ENCODE data around the gene LILRA1.
"Not testable (repeated sequence)": the region's sequence is repeated elsewhere in the genome, so short reads cannot be mapped to it uniquely, and the experiment has no call there.

The LILRA1 gene

DNA sequence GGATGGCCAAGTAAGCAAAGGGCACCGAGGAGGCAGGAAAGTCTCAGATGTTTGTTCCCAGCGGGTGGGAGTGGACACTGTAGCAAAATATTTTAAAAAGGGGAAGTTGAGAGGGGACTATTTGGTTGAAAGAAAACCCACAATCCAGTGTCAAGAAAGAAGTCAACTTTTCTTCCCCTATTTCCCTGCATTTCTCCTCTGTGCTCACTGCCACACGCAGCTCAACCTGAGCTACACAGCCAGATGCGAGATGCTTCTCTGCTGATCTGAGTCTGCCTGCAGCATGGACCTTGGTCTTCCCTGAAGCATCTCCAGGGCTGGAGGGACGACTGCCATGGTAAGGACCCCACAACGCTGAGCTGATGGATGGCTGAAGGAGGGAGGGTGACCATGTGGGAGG lies at the start of gene LILRA1:
TSS of gene LILRA1 (plus strand) at position 188 of the 400 bp plus-strand sequence. CDS start 613 bp downstream, outside the sequence.
- peak in 1 of 14 donors; percentile 28 for DNase-seq

DNA sequence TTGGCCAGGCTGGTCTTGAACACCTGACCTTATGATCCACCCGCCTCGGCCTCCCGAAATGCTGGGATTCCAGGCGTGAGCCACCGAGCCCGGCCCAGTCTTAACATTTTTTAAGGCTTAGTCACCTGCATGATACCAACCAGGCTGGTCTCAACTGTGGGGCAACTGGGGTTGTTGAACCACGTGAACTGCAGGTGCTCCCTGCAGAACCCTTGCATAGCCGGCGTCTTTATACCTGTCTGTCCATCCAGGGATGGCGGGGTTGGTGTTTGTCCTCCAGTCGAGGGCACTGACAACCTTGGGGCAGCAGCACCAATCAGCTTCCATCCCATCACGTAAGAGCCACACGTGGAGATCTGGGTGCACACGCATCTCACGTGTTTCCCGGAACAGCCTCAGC lies 44.6 kb upstream of the LILRA1 start:
- no peak for DNase-seq

DNA sequence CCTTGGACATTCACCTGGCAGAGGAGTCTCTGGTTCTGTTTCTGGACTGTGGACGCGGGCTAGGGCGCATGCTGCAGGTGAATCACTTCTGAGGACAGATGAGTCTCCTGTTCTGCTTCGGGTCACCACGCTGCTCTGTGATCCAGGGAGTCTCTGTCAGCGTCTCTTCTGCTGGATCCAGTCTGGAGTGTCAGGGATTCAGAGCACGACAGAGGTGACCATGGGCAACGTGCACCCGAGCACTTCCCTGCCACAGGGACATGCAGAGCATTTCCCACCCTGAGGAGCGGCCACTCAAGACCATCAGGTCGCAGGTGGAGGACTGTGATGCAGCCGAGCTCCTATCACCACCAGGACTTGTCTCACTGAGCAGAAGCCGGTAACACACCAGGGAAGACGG lies 44.2 kb upstream of the LILRA1 start:
- DNase-seq, result no peak

DNA sequence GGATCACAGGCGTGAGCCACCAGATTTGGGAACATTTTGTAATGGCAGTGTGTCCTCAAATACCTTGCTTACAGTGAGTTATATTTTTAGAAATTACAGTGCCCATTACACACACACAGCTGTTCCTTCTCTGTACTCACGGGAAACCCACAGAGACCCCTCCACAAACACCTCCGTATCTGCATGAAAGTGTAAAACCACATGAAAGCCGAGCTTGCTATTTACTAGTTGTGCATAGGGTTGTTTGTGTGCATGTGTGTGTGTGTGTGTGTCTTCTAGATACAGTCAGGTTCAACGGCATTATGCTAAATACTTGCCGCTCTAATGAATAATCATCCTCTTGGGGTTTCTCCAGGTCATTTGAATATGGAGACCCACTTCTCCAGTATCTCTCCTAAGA lies 42.1 kb upstream of the LILRA1 start:
- DNase-seq, result no peak

DNA sequence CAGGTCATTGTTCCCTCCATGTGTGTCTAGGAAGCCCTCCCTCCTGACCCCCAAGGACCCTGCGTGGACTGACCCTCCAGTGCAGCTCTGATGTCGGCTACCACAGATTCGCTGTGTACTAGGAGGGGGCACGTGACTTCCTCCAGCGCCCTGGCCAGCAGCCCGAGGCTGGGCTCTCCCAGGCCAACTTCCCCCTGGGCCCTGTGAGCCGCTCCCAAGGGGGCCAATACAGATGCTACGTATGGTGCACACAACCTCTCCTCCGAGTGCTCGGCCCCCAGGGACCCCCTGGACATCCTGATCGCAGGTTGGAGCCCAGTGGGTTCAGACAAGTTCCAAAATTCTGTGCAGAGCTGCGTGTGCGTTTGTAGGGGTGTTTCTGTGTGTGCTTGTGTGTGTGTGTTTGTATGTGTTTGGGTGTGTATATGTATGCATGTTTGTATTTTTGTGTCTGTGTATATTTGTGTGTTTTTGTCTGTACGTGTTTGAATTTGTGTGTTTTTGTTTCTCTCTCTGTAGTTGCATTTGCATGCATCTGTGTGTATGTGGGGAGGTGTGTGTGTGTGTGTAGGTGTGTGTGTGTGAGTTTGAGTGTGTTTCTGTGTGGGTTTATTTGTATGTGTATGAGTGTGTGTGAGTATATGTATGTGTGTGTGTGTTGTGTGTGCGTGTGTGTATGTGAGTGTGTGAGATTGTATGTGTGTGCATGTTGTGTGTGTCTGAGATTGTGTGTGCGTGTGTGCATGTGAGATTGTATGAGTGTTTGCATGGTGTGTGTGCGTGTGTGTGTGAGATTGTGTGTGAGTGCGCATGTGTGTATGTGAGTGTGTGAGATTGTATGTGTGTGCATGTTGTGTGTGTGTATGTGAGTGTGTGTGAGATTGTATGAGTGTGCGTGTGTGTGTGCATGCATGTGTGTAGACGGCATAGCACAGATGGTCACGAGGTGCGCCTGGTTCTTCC lies 41.2 kb upstream of the LILRA1 start:
- peak in 7 of 14 donors; percentile 2 to 40 (median 14) for DNase-seq

DNA sequence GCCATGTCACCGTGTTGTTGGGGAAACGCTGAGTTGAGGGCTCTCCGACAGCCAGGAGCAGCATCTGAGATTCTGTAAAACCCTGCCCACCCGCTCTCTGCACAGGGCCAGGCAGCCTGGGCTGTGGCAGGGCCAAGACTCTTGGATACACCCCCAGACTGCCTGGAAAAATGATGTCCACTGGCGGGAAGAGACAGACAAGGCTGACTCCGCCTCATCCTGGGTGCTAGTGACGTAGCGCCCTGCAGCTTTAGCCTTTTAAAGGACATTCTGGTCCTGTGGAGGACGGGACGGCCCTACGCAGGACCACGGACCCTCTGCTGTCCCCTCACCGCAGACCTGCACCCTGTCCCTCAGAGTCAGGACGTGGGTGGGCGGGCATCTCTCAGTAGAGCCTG lies 40.5 kb upstream of the LILRA1 start:
- DNase-seq, result no peak

DNA sequence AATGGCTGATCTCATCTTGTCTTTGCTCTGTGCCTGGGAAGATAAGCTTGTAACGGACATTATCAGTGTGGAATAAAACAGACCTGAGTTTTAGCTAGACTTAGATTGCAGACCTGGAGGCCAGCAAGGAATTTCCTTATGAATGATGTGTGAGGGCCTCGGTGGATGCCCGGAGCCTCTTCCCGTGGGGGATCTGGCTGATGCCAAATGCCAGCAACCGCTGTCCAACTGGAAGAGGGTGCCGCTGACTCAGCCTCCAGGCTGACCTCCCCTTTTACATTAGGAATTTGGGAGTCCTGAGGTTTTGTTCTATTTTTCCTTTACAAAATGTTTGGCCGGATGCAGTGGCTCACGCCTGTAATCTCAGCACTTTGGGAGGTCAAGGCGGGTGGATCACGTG lies 39.4 kb upstream of the LILRA1 start:
- DNase-seq, result no peak

DNA sequence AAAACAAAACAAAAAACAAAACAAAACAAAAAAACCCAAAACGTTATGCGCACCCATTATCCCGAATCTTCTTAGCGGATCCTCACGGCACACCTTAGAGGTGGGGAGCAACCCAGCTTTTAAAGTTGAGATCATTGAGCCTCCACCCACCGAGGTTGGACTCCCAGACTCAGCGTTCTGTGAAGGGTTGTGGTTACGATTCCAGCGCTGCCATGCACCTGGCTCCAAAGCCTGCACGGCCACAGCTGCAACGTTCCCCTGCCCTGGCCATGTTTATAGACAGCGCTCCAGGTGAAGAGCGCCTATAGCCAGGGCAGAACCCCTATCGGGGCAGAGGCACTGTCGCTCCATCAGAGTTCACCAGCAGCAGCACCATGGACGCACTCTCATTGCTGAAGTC lies 38.5 kb upstream of the LILRA1 start:
- no peak for DNase-seq

DNA sequence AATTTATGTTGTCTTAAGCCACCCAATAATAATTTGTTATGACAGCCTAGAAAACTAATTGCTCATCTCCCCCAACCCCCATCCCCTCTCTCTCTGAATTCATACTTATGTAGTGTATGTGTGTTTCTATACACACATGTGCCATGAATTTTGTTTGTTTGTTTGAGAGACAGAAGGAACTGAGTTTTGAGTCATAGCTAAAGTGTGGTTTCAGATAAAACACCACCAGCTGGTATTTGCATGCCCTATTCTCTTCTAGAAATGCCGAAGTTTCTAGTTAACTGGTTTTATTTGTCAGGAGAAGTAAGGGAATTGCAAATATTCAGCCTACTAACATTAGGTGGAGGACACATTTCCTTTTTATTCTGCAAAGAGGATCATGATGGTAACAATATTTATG lies 37.2 kb upstream of the LILRA1 start:
- DNase-seq, result no peak

DNA sequence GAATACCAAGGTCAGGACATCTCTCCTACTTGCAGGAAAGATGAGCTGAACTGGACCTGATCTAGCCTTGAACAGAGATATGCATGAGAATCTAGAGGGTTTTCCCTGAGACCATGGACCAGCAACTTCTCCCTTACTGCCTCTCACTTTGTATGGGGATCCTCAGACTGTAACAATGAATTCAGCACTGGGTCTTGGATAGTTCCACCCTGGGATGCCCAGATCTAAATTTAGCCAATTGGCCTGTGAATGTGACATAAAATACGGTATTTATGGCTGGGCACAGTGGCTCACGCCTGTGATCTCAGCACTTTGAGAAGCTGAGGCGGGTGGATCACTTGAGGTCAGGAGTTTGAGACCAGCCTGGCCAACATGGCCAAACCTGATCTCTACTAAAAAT lies 35.1 kb upstream of the LILRA1 start:
- no peak for DNase-seq

DNA sequence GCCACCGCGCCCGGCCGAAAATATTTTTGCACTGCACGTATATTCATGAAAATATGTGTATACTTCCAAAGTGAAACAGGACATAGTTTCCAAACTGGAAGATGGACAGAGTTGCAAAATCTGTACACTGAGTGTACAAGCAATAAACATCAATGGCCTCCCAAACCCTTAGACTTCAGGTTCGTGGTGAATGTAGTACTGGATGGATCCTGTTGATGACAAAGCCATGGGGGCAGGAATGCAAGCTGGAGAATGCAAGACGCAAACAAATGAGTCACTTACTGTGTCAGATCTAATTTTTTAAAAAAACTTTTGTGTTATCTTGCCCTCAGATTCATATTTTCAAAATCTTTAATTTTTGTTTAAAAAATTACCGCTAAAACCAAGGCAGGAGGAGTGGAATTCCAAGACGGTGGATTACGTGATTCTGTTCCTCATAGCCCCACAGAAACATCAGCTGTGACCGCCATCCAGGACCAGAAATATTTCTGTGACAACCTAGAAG lies 32.5 kb upstream of the LILRA1 start:
- DNase-seq, result no peak

DNA sequence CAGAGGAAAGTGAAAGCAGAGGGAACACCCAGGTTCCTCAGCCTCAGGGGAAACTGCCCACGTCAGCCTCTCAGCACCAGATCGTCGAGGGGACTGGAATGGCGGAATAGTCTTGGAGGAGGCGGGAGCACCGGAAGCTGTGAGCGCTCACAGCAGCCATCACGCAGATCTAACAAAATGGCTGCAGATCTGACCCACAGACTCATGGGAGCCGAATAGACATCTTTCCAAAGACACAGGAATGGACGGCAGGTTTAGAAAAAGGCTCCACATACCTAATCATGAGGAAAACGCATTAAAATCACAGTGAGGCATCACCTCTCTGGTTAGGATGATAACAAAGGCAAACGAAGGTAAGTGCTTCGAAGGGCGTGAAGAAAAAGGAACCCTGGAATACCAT lies 31.6 kb upstream of the LILRA1 start:
- DNase-seq, result peak in 1 of 14 donors; percentile 8

DNA sequence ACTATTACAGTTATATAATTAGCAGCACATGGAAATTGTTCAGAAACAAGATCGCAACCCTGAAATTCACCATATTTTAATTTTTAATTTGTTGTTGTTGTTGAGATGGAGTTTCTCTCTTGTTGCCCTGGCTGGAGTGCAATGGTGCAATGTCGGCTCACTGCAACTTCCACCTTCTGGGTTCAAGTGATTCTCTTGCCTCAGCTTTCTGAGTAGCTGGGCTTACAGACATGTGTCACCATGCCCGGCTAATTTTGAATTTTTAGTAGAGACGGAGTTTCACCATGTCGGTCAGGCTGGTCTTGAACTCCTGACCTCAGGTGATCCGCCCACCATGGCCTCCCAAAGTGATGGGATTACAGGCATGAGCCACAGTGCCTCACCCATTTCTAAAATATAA lies 30.2 kb upstream of the LILRA1 start:
- DNase-seq, result not testable (repeated sequence)

DNA sequence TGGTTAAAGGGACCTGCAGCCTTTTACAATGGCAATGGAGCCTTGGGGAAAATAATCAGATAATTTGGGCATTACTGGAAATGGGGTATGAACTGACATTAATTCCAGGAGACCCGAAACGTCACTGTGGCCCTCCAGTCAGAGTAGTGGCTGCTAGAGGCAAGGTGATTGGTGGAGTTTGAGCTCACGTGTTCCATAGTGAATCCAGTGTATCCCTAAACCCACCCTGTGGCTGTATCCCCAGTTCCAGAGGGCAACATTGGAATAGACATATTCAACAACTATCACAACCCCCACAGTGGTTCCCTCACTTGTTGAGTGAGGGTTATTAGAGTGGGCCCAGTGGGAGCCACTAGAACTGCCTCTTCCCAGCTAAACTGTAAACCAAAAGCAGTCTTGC lies 23.1 kb upstream of the LILRA1 start:
- DNase-seq, result no peak

DNA sequence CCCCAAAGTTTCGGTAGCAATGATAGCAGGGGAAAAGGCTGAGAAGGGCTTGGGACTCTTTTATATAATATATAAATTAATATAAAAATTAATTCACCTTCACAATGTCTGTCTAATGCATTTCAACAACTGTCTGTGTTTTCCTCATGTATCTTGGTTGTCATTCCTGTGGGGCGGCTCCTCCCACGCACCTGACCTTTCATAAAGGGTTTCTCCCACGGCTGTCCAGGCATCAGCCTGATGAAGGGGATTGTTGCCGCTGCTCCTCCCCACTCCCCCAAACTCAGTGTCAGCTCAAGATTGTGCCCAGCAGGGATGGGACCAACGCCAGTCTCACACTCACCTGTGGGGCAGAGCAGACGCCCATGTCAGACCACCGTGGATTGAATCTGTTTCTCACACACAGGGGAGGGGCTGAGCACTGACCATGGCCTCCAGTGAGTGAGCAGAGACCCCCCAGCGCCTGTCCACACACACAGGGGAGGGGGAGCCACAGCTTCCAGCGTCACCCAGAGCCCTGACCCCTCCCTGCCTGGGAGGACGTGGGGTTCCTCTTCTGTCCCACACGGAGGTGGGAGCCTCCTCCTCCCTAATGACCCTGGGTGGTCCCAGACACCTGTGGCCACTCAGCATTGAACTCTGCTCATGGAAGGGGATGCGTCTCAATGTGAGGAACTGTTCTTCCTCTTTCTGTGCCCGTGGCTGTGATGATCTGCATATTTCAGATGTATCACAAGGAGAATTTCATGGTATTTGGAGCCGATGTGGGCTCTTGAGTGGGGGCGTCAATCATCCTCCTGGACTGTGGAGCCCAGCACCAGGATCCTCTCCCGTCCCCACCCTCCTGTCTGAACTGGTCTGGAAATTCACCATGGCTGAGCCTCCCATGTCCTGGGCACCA lies 21.5 kb upstream of the LILRA1 start:
- DNase-seq, result peak in 1 of 14 donors; percentile 3

DNA sequence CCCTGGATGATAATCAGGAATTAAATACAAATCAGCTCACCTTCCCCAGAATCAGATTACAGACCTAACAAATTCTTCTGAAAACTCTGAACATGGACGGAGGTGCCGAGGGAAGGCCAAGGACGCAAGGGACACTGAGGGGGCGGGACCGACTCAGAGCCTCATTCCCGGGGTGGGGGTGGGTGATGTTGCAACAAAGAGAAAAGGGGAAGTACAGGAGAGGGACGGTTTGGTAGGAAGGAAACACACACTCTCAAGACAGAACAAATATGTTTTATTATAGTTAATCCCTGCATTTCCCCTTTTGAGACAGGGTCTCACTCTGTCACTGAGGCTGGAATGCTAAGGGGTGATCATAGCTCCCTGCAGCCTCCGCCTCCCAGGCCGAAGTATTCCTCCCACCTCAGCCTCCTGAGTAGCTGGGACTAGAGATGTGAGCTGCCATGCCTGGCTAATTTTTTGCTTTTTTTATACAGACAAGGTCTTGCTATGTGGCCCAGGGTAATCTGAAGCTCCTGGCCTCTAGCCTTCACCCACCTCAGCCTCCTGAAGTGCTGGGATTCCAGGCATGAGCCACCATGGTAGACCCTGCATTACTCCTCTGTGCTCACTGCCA lies 20.6 kb upstream of the LILRA1 start:
- DNase-seq, result peak in 6 of 14 donors; percentile 5 to 30 (median 15)

DNA sequence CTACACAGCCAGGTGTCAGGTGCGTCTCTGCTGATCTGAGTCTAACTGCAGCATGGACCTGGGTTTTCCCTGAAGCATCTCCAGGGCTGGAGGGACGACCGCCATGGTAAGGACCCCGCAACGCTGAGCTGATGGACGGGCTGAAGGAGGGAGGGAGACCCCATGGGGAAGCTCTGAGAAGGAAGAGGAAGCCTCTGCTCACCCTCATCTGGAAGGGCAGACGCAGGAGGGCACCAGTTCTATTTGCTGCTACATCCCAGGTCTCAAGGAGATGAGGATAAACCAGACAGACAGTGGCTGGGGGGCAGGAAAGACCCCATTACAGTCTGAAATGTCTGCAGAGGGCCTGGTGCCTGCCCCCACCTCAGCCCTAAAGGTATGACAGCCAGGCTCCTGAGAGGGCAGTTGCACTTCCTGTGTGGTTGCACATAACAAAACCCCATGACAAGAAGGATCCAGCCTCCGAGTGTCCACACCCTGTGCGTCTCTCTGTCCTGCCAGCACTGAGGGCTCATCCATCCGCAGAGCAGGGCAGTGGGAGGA lies 20.0 kb upstream of the LILRA1 start, which contains the start of gene LILRA2:
TSS of gene LILRA2 (plus strand) at position 461 of the 543 bp plus-strand sequence. CDS start 89 bp downstream, outside the sequence.
- DNase-seq, result peak in 2 of 14 donors; percentile 8 to 35

DNA sequence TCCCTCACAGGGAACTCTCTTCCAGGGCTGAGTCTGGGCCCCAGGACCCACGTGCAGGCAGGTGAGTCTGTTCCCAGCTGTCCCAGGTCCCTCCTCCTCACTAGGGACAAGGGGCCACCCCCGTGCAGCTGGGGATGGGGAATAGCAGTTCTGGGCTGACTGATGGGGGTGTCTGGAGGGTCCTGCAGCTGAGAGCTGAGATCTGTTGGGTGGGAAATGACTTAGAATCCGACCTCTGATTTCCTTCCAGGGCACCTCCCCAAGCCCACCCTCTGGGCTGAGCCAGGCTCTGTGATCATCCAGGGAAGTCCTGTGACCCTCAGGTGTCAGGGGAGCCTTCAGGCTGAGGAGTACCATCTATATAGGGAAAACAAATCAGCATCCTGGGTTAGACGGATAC lies 19.4 kb upstream of the LILRA1 start:
- DNase-seq, result no peak

DNA sequence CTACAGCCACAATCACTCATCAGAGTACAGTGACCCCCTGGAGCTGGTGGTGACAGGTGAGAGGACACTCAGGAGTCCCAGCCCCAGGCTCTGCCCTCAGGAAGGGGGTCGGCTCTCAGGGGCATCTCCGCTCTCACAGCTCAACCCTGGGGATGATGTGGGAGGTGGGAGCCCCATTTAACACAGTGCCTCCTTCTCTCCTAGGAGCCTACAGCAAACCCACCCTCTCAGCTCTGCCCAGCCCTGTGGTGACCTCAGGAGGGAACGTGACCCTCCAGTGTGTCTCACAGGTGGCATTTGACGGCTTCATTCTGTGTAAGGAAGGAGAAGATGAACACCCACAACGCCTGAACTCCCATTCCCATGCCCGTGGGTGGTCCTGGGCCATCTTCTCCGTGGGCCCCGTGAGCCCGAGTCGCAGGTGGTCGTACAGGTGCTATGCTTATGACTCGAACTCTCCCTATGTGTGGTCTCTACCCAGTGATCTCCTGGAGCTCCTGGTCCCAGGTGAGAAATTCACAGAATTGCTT lies 18.8 kb upstream of the LILRA1 start:
- DNase-seq, result no peak

DNA sequence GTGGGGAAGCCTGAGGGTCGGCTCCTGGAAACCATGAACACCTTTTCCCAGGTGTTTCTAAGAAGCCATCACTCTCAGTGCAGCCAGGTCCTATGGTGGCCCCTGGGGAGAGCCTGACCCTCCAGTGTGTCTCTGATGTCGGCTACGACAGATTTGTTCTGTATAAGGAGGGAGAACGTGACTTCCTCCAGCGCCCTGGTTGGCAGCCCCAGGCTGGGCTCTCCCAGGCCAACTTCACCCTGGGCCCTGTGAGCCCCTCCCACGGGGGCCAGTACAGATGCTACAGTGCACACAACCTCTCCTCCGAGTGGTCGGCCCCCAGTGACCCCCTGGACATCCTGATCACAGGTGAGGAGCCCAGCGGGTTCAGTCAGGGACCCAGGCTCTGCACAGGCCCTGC lies 18.2 kb upstream of the LILRA1 start:
- DNase-seq, result not testable (repeated sequence)

DNA sequence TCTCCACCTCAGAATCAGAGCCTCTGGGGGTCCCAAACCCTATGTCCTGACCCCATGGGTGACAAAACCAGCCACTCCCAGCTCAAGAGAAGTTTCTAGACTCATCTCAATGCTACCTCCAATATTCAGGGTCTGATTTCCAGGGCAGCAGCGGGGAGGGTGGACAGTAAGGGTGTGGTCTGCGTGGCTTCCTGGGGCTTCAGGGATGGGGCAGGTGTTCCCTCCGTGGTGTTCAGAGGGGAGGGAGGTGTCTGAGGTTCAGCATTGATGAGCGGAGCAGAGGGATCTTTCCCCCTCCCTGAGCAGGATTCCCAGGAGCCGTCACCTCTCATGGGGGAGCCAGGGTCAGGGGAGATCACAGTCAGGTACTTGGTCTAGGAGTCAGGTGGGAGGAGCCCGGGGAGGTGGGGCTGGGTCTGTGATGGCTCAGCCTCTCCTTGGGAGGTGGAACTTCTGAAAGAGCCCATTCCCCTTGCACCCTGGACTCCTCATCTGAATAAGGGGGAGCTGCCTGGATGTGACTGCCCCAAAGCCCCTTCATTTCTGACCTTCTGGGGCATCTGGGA lies 16.9 kb upstream of the LILRA1 start:
- no peak for DNase-seq

All from C1 segment of cervical spinal cord (tissue), 14 donors.